ENCODE measurements around the gene CACNA1B. TPM values are rescaled to one million over a fixed set of nuclear protein-coding genes. Genes with fewer than 3 reads are reported as not detected.
A peak's percentile ranks its signal among the peaks of the same experiment; 100 is the strongest.

CACNA1B gene
- total RNA-seq, 5 donors from 2014 or later (not counting 1 experiment from before 2014, with no cell fraction given) = 0.03 to 0.09 (median 0.03) TPM; not detected in 2

DNA sequence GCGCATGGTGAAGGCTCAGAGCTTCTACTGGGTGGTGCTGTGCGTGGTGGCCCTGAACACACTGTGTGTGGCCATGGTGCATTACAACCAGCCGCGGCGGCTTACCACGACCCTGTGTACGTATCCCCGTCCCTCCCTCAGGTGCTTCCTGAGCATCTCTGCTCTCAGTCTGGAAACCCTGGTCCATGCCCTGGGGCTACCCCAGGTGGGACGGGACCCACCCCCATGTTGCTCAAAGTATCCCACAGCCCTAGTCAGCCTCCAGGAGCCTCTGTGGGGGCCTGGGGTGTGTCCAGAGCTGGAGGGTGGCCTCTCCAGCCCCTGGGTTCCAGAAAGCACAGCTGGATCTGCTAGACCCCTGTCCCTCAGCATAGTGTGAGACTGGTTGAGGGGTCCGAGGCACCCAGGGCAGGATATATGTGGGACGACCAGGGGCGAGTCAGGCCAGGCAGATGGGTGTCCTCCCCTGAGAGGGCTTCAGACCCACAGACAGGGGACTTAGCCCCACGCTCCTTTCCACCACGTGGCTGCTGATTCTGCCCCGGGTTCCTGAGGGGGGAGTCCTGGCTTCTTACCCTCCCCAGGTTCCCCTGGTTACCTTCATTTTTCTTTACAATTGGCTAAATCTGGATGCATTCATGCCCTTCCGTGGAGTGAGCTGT, 94.0 kb downstream of the CACNA1B start:
- H3K9me3 Mint-ChIP-seq = no peaks in the 10 kb centered on the region
- CTCF ChIA-PET = no interaction called here
- ATAC-seq (replicated peaks in 1 of 4) = no peak
- no peak overlapping the region for H3K4me3 Mint-ChIP-seq
- POLR2A ChIA-PET = no interaction called here
- H3K27ac Mint-ChIP-seq = no peak overlapping the region
- Histone ChIP-seq H3K4me1 (ENCODE audit: control insufficient read depth in 1 of 2, extremely low read depth in 1 of 2, insufficient read depth in 2 of 2, low read length in 2 of 2) (no peaks in the 10 kb centered on the region), H3K36me3 (ENCODE audit: control insufficient read depth in 2 of 2, extremely low read depth in 1 of 2, insufficient read depth in 1 of 2, low read length in 1 of 2) (no peaks in the 10 kb centered on the region), H3K27me3 (replicated peaks in 1 of 2; ENCODE audit: control insufficient read depth in 2 of 2, extremely low read depth in 1 of 2, insufficient read depth in 2 of 2, low read length in 1 of 2) (peaks cover 0 to 63% of the 10 kb centered on the region in 2 experiments), H3K27ac (ENCODE audit: low read length) (no peak overlapping the region), H3K9me3 (no peaks in the 10 kb centered on the region), H3K4me3 (ENCODE audit: control insufficient read depth in 1 of 2, extremely low read depth in 1 of 2, low read length in 1 of 2) (no peak overlapping the region)
- peaks cover 0 to 5% (median 0%) of the 10 kb centered on the region in 3 donors for H3K4me1 Mint-ChIP-seq
- peaks cover 29 to 37% of the 10 kb centered on the region in 2 donors for H3K27me3 Mint-ChIP-seq
- H3K36me3 Mint-ChIP-seq = no peaks in the 10 kb centered on the region
- peak in 1 of 35 experiments; percentile 8 for DNase-seq
- WGBS (ENCODE audit: insufficient coverage) = 85% methylated on average over 14 of the region's 16 CpGs

DNA sequence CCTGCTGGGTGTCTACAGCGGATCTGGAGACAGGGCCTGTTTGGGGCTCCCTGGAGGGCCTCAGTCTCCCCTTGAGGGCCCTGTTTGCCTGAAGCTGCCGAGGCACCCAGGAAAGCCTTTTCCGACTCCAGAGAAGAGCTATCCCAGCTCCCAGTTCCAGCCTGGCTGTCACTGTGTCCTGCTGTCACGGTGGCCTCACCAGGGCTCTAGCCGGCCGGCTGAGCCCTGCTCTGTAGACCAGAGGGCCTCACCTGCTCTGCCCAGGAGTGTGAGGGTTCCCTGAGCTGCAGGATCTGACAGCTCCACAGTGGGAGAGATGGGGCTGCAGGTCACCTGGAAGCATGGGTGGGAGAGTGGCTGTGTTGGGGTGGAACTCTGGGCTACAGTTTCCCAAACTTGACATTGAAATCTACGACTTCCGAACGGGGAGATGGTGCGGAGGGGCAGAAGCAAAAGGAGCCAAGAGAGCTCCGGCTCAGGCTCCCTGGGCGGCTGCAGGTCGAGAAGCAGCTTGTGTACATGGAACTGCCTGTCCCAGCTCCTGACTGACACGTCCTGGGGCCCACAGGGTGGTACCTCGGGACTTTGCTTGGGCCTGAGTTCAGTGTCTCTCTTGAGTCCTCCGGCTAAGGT, 94.9 kb downstream of the CACNA1B start:
- POLR2A ChIA-PET = no interaction called here
- no peak overlapping the region for H3K4me3 Mint-ChIP-seq

GRCh38 chr9:137972988-137973470, 95.4 kb downstream of the CACNA1B start:
- peaks cover 23 to 30% of the 10 kb centered on the region in 2 donors for H3K27me3 Mint-ChIP-seq
- H3K9me3 Mint-ChIP-seq = no peaks in the 10 kb centered on the region
- Histone ChIP-seq H3K4me1 (ENCODE audit: control insufficient read depth in 1 of 2, extremely low read depth in 1 of 2, insufficient read depth in 2 of 2, low read length in 2 of 2) (no peaks in the 10 kb centered on the region), H3K4me3 (ENCODE audit: control insufficient read depth in 1 of 2, extremely low read depth in 1 of 2, low read length in 1 of 2) (no peak overlapping the region), H3K9me3 (no peaks in the 10 kb centered on the region), H3K27me3 (replicated peaks in 1 of 2; ENCODE audit: control insufficient read depth in 2 of 2, extremely low read depth in 1 of 2, insufficient read depth in 2 of 2, low read length in 1 of 2) (peaks cover 0 to 59% of the 10 kb centered on the region in 2 experiments), H3K27ac (ENCODE audit: low read length) (no peak overlapping the region), H3K36me3 (ENCODE audit: control insufficient read depth in 2 of 2, extremely low read depth in 1 of 2, insufficient read depth in 1 of 2, low read length in 1 of 2) (no peaks in the 10 kb centered on the region)
- H3K4me3 Mint-ChIP-seq = no peak overlapping the region
- H3K36me3 Mint-ChIP-seq = no peaks in the 10 kb centered on the region
- POLR2A ChIA-PET = no interaction called here
- ATAC-seq (replicated peaks in 1 of 4) = no peak
- 85% methylated on average over 12 of the region's 13 CpGs for WGBS (ENCODE audit: insufficient coverage)
- CTCF ChIA-PET = no interaction called here
- H3K4me1 Mint-ChIP-seq = peaks cover 0 to 5% (median 0%) of the 10 kb centered on the region in 3 donors
- DNase-seq = peak in 1 of 35 experiments; percentile 16
- no peak overlapping the region for H3K27ac Mint-ChIP-seq

More for the DNA sequence above, 94.9 kb downstream of the CACNA1B start:
- no peak overlapping the region for H3K27ac Mint-ChIP-seq
- H3K4me3 ChIP-seq (ENCODE audit: control insufficient read depth in 1 of 2, extremely low read depth in 1 of 2, low read length in 1 of 2) = no peak overlapping the region
- 82% methylated on average over 16 of the region's 16 CpGs for whole genome bisulfite sequencing (ENCODE audit: insufficient coverage)
- H3K36me3 ChIP-seq (ENCODE audit: control insufficient read depth in 2 of 2, extremely low read depth in 1 of 2, insufficient read depth in 1 of 2, low read length in 1 of 2) = no peaks in the 10 kb centered on the region
- H3K36me3 Mint-ChIP-seq = no peaks in the 10 kb centered on the region
- H3K9me3 Mint-ChIP-seq = no peaks in the 10 kb centered on the region
- H3K27me3 ChIP-seq (replicated peaks in 1 of 2; ENCODE audit: control insufficient read depth in 2 of 2, extremely low read depth in 1 of 2, insufficient read depth in 2 of 2, low read length in 1 of 2) = peaks cover 0 to 61% of the 10 kb centered on the region in 2 experiments
- H3K4me1 ChIP-seq (ENCODE audit: control insufficient read depth in 1 of 2, extremely low read depth in 1 of 2, insufficient read depth in 2 of 2, low read length in 2 of 2) = no peaks in the 10 kb centered on the region
- DNase-seq = peak in 1 of 35 experiments; percentile 15
- CTCF ChIA-PET = no interaction called here
- peaks cover 0 to 5% (median 0%) of the 10 kb centered on the region in 3 donors for H3K4me1 Mint-ChIP-seq
- ATAC-seq (replicated peaks in 1 of 4) = no peak
- peaks cover 23 to 33% of the 10 kb centered on the region in 2 donors for H3K27me3 Mint-ChIP-seq
- no peak overlapping the region for H3K27ac ChIP-seq (ENCODE audit: low read length)
- no peaks in the 10 kb centered on the region for H3K9me3 ChIP-seq

GRCh38 chr9:137973829-137974416, 96.3 kb downstream of the CACNA1B start:
- H3K9me3 ChIP-seq = no peaks in the 10 kb centered on the region
- H3K4me3 ChIP-seq (ENCODE audit: control insufficient read depth in 1 of 2, extremely low read depth in 1 of 2, low read length in 1 of 2) = no peak overlapping the region
- H3K36me3 Mint-ChIP-seq = no peaks in the 10 kb centered on the region
- WGBS (ENCODE audit: insufficient coverage) = 54% methylated on average over 9 of the region's 10 CpGs
- peaks cover 0 to 5% (median 0%) of the 10 kb centered on the region in 3 donors for H3K4me1 Mint-ChIP-seq
- ChIA-PET POLR2A (no interaction called here), CTCF (no interaction called here)
- H3K27ac ChIP-seq (ENCODE audit: low read length) = no peak overlapping the region
- no peaks in the 10 kb centered on the region for H3K9me3 Mint-ChIP-seq
- H3K27me3 Mint-ChIP-seq = peaks cover 23 to 29% of the 10 kb centered on the region in 2 donors
- no peak overlapping the region for H3K4me3 Mint-ChIP-seq
- DNase-seq = peak in 1 of 35 experiments; percentile 15
- H3K27ac Mint-ChIP-seq = no peak overlapping the region
- H3K4me1 ChIP-seq (ENCODE audit: control insufficient read depth in 1 of 2, extremely low read depth in 1 of 2, insufficient read depth in 2 of 2, low read length in 2 of 2) = no peaks in the 10 kb centered on the region
- ATAC-seq (replicated peaks in 1 of 4) = no peak
- peaks cover 0 to 54% of the 10 kb centered on the region in 2 experiments for H3K27me3 ChIP-seq (replicated peaks in 1 of 2; ENCODE audit: control insufficient read depth in 2 of 2, extremely low read depth in 1 of 2, insufficient read depth in 2 of 2, low read length in 1 of 2)
- H3K36me3 ChIP-seq (ENCODE audit: control insufficient read depth in 2 of 2, extremely low read depth in 1 of 2, insufficient read depth in 1 of 2, low read length in 1 of 2) = no peaks in the 10 kb centered on the region

DNA sequence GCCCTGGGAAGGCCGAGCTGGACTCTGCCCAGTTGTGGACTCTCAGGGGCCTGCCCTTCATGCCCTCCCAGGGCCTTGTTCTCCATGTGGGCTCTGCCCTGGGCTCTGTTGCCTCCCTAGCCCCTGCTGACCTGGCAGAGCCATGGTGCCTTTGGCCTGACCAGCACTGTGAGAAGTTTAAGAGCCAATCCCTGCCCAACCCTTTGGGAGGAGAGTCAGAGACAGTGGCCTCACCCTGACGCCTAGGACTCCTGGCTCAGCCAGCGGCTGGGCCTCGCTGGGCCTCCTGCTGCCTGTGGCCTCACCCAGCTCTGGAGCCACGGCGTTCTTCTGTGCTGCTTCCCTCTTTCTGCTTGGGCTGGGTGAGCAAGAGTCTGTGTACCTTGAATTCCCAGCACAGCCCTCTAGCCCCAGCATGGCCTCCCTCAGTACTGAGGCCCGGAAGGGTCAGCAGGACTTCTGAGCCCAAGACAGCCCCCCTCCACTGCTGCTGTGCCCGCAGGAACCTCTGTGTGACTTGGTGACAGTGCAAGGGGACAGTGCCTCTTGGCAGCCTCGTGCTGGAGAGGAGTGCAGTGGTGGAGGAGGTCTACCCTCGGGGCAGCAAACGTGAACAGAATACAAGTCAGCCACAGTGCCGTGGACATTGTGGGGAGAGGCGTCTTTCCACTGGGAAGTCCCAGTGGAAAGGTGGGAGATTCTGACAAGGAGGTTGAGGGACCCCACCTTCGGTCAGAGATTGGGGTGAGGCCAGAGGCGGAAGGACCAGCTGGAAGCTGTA, 97.4 kb downstream of the CACNA1B start:
- H3K9me3 ChIP-seq = no peaks in the 10 kb centered on the region
- H3K4me1 ChIP-seq (ENCODE audit: control insufficient read depth in 1 of 2, extremely low read depth in 1 of 2, insufficient read depth in 2 of 2, low read length in 2 of 2) = no peaks in the 10 kb centered on the region
- no peaks in the 10 kb centered on the region for H3K36me3 Mint-ChIP-seq
- no peaks in the 10 kb centered on the region for H3K9me3 Mint-ChIP-seq
- H3K4me3 ChIP-seq (ENCODE audit: control insufficient read depth in 1 of 2, extremely low read depth in 1 of 2, low read length in 1 of 2) = no peak overlapping the region
- no peak overlapping the region for H3K27ac ChIP-seq (ENCODE audit: low read length)
- DNase-seq (no peak), ATAC-seq (replicated peaks in 1 of 4) (no peak)
- H3K36me3 ChIP-seq (ENCODE audit: control insufficient read depth in 2 of 2, extremely low read depth in 1 of 2, insufficient read depth in 1 of 2, low read length in 1 of 2) = no peaks in the 10 kb centered on the region
- CTCF ChIA-PET = no interaction called here
- peaks cover 0 to 48% of the 10 kb centered on the region in 2 experiments for H3K27me3 ChIP-seq (replicated peaks in 1 of 2; ENCODE audit: control insufficient read depth in 2 of 2, extremely low read depth in 1 of 2, insufficient read depth in 2 of 2, low read length in 1 of 2)
- POLR2A ChIA-PET = interaction anchor here in 1 of 2 donors (0.6 kb wide), 1 partner anchor 60 kb away, joined by 3 read pairs; no protein-coding TSS in a partner anchor
- WGBS (ENCODE audit: insufficient coverage) = 69% methylated on average over 12 of the region's 15 CpGs
- peaks cover 0 to 5% (median 0%) of the 10 kb centered on the region in 3 donors for H3K4me1 Mint-ChIP-seq
- H3K27me3 Mint-ChIP-seq = peaks cover 21 to 26% of the 10 kb centered on the region in 2 donors
- no peak overlapping the region for H3K4me3 Mint-ChIP-seq
- H3K27ac Mint-ChIP-seq = no peak overlapping the region

DNA sequence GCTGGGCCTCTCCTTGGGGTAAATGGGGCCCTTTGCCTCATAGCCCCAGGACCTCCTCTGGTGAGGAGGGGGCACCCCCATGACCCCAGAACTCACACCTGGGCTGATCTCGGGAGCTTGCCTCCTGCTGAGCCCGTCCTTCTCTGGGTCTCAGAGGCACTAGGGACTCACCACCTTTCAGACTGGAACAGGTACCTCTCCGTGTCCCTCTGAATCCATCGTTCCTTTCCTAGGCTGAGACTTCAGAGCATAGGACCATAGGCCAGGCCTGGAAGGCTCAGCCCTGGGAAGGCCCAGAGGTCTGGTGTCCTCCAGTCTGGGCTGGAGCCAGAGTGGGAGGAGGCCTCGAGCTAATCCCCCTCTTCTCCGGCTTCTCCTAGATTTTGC, 97.9 kb downstream of the CACNA1B start:
- ATAC-seq (replicated peaks in 1 of 4) (no peak), DNase-seq (no peak)
- H3K27me3 Mint-ChIP-seq = peaks cover 17 to 23% of the 10 kb centered on the region in 2 donors
- no peak overlapping the region for H3K4me3 Mint-ChIP-seq
- ChIA-PET CTCF (no interaction called here), POLR2A (interaction anchor here in 1 of 2 donors (0.6 kb wide), 1 partner anchor 60 kb away, joined by 3 read pairs; no protein-coding TSS in a partner anchor)
- no peak overlapping the region for H3K27ac Mint-ChIP-seq
- H3K4me3 ChIP-seq (ENCODE audit: control insufficient read depth in 1 of 2, extremely low read depth in 1 of 2, low read length in 1 of 2) = no peak overlapping the region
- H3K9me3 ChIP-seq = no peaks in the 10 kb centered on the region
- H3K27me3 ChIP-seq (replicated peaks in 1 of 2; ENCODE audit: control insufficient read depth in 2 of 2, extremely low read depth in 1 of 2, insufficient read depth in 2 of 2, low read length in 1 of 2) = peaks cover 0 to 45% of the 10 kb centered on the region in 2 experiments
- H3K4me1 Mint-ChIP-seq = peaks cover 0 to 5% (median 0%) of the 10 kb centered on the region in 3 donors
- no peaks in the 10 kb centered on the region for H3K36me3 Mint-ChIP-seq
- H3K27ac ChIP-seq (ENCODE audit: low read length) = no peak overlapping the region
- WGBS (ENCODE audit: insufficient coverage) = 60% methylated on average over 6 of the region's 6 CpGs
- no peaks in the 10 kb centered on the region for H3K9me3 Mint-ChIP-seq
- H3K36me3 ChIP-seq (ENCODE audit: control insufficient read depth in 2 of 2, extremely low read depth in 1 of 2, insufficient read depth in 1 of 2, low read length in 1 of 2) = no peaks in the 10 kb centered on the region
- no peaks in the 10 kb centered on the region for H3K4me1 ChIP-seq (ENCODE audit: control insufficient read depth in 1 of 2, extremely low read depth in 1 of 2, insufficient read depth in 2 of 2, low read length in 2 of 2)

Data from T-cell (primary cell).